HCT116 (cell line): Measurements from ENCODE around the gene SGMS1. TPM values are rescaled to one million over a fixed set of nuclear protein-coding genes. Genes with fewer than 3 reads are reported as not detected.

Experiments
- ATAC-seq: fragments of 200-7000 bp; cut with Tn5 transposase; 2 replicates; pipeline ENCODE4 v1.9.1; 2020; ENCODE audit warnings: mild to moderate bottlenecking, moderate library complexity
- BruUV-seq: library from RNA; stranded (reverse); fragments of 400-500 nt; replicated peaks from 2 replicates; lab custom pipeline; 2021; lab: Mats Ljungman, UMichigan
- CTCF ChIA-PET: fragments of 300-600 bp; sonication (Branson Sonifier 250); formaldehyde crosslinking; loops from one replicate; lab custom pipeline; 2021; ENCODE audit warnings: antibody characterized with exemption; lab: Charles Lee
- POLR2A ChIA-PET: fragments of 300-600, 350-600 bp; sonication (Branson Sonifier 250); formaldehyde crosslinking; loops from one replicate; lab custom pipeline; 2021; ENCODE audit warnings: antibody characterized with exemption; lab: Charles Lee
- RAD21 ChIA-PET, 2 experiments: fragments of 300-600 bp; sonication (Branson Sonifier 250); formaldehyde crosslinking; loops; one replicate each; lab custom pipeline; 2023; ENCODE audit warnings: low total read pairs in 2 of 2; ENCODE audit not compliant: uncharacterized antibody in 2 of 2, unreplicated experiment in 2 of 2, low non-redundant PET in 1 of 2; lab: Charles Lee
- DNase-seq: peaks from one replicate; pipeline ENCODE4 v3.0.0-alpha.2; 2010; ENCODE audit warnings: low read depth, low spot score
- H2AFZ ChIP-seq: fragments of 200-600 bp; shearing (Covaris generic), sonication (generic); 2 replicates; pipeline ENCODE4 v1.6.1; 2017; ENCODE audit warnings: low read depth, mixed run types, mixed read lengths, antibody characterized with exemption, low read length; ENCODE audit not compliant: poor library complexity, severe bottlenecking
- H3K27ac ChIP-seq: 2 replicates; pipeline ENCODE4 v1.5.1; 2012; ENCODE audit warnings: low read depth, low read length
- H3K27me3 ChIP-seq: fragments of 200-600 bp; sonication (generic); 2 replicates; pipeline ENCODE4 v1.6.1; 2016; ENCODE audit warnings: mixed run types, low read length, mixed read lengths; ENCODE audit not compliant: insufficient read depth
- H3K36me3 ChIP-seq, 2 experiments: fragments of 200-500 bp in 1 of 2; fragments of 200-600 bp in 1 of 2; sonication (Bioruptor generic) in 1 of 2; sonication (generic) in 1 of 2; 2 replicates each; pipeline versions ENCODE4 v1.5.1 to v1.6.1; 2014 to 2016; ENCODE audit warnings: low read length in 2 of 2, inconsistent platforms in 1 of 2, mixed read lengths in 1 of 2, mixed run types in 1 of 2; ENCODE audit not compliant: insufficient read depth in 2 of 2, control insufficient read depth in 1 of 2
- H3K4me1 ChIP-seq, 2 experiments: fragments of 200-600 bp in 1 of 2; sonication (generic) in 1 of 2; 2 replicates each; pipeline versions ENCODE4 v1.5.1 to v1.6.1; 2012 to 2017; ENCODE audit warnings: low read length in 2 of 2, inconsistent platforms in 1 of 2, mild to moderate bottlenecking in 1 of 2, mixed read lengths in 1 of 2, mixed run types in 1 of 2, moderate library complexity in 1 of 2; ENCODE audit not compliant: insufficient read depth in 2 of 2, control insufficient read depth in 1 of 2
- H3K4me2 ChIP-seq: fragments of 200-600 bp; sonication (generic); 2 replicates; pipeline ENCODE4 v1.6.1; 2017; ENCODE audit warnings: mixed run types, low read length, mixed read lengths
- H3K4me3 ChIP-seq, 2 experiments: fragments of 200-600 bp in 1 of 2; sonication (generic) in 1 of 2; replicated peaks in 1 of 2; 2 replicates each; pipeline ENCODE4 v1.5.1; 2011 to 2016; ENCODE audit warnings: low read length in 2 of 2, control low read depth in 1 of 2, low read depth in 1 of 2, mild to moderate bottlenecking in 1 of 2, mixed read lengths in 1 of 2, mixed run types in 1 of 2
- H3K79me2 ChIP-seq: fragments of 200-600 bp; sonication (generic); 2 replicates; pipeline ENCODE4 v1.6.1; 2017; ENCODE audit warnings: mild to moderate bottlenecking, mixed run types, low read length, moderate library complexity, mixed read lengths; ENCODE audit not compliant: insufficient read depth
- H3K9ac ChIP-seq: fragments of 200-600 bp; sonication (generic); 2 replicates; pipeline ENCODE4 v1.6.1; 2016; ENCODE audit warnings: low read length, mixed read lengths
- H3K9me2 ChIP-seq: fragments of 200-600 bp; sonication (generic), shearing (Covaris generic); 2 replicates; pipeline ENCODE4 v1.6.1; 2017; ENCODE audit warnings: mixed run types, mild to moderate bottlenecking, moderate library complexity; ENCODE audit not compliant: insufficient read depth
- H3K9me3 ChIP-seq, 2 experiments: fragments of 200-500 bp in 1 of 2; fragments of 200-600 bp in 1 of 2; sonication (Bioruptor generic) in 1 of 2; sonication (generic) in 1 of 2; 2 replicates each; pipeline ENCODE4 v1.6.1; 2014 to 2017; ENCODE audit warnings: low read length in 2 of 2, mixed read lengths in 2 of 2, inconsistent platforms in 1 of 2, low read depth in 1 of 2, mild to moderate bottlenecking in 1 of 2, mixed run types in 1 of 2, moderate library complexity in 1 of 2; ENCODE audit not compliant: control insufficient read depth in 1 of 2, insufficient read depth in 1 of 2
- H4K20me1 ChIP-seq: fragments of 200-600 bp; sonication (generic), shearing (Covaris generic); 2 replicates; pipeline ENCODE4 v1.6.1; 2017; ENCODE audit warnings: mixed run types, mild to moderate bottlenecking, moderate library complexity; ENCODE audit not compliant: insufficient read depth
- CEBPB ChIP-seq: IDR thresholded peaks from 2 replicates; pipeline ENCODE4 v1.6.1; 2012; ENCODE audit warnings: low read depth
- CTCF ChIP-seq, 3 experiments: fragments of 200-600 bp in 1 of 3; sonication (generic) in 1 of 3; IDR thresholded peaks in 2 of 3; conservative IDR thresholded peaks in 1 of 3; 2 replicates each; pipeline ENCODE4 v1.5.1; 2012 to 2017; ENCODE audit warnings: low read depth in 2 of 3, low read length in 2 of 3, antibody characterized with exemption in 1 of 3, borderline replicate concordance in 1 of 3, control low read depth in 1 of 3, mild to moderate bottlenecking in 1 of 3, mixed read lengths in 1 of 3, mixed run types in 1 of 3, moderate library complexity in 1 of 3; ENCODE audit not compliant: insufficient read depth in 1 of 3
- EGR1 ChIP-seq: IDR thresholded peaks from 2 replicates; pipeline ENCODE4 v1.6.1; 2012; ENCODE audit warnings: low read depth
- EZH2 ChIP-seq: fragments of 200-600 bp; sonication (generic); IDR thresholded peaks from 2 replicates; pipeline ENCODE4 v1.6.1; 2017; ENCODE audit warnings: antibody characterized with exemption, mixed run types
- EZH2phosphoT487 ChIP-seq: fragments of 200-600 bp; IDR thresholded peaks from 2 replicates; pipeline ENCODE4 v1.6.1; 2018; ENCODE audit warnings: antibody characterized with exemption, borderline replicate concordance
- JUND ChIP-seq: IDR thresholded peaks from 2 replicates; pipeline ENCODE4 v1.6.1; 2012
- RAD21 ChIP-seq: IDR thresholded peaks from 2 replicates; pipeline ENCODE4 v1.6.1; 2012; ENCODE audit warnings: low read depth, mild to moderate bottlenecking
- SIN3A ChIP-seq: IDR thresholded peaks from 2 replicates; pipeline ENCODE4 v1.6.1; 2012; ENCODE audit warnings: low read depth
- ZBTB33 ChIP-seq: IDR thresholded peaks from 2 replicates; pipeline ENCODE4 v1.6.1; 2011; ENCODE audit warnings: mild to moderate bottlenecking, low read length, moderate library complexity; ENCODE audit not compliant: insufficient replicate concordance; ENCODE audit errors: extremely low read depth
- ZFX ChIP-seq: fragments of 450-650 bp; IDR thresholded peaks from 2 replicates; pipeline ENCODE4 v1.6.1; 2017
- intact Hi-C: fragments of 100-400 bp; cut with micrococcal nuclease; formaldehyde crosslinking; loops from 2 replicates; pipeline ENCODE4 v1.10.0; 2022
- total RNA-seq: library from RNA; stranded (reverse); gene quantifications from one replicate; pipeline ENCODE4 v1.2.1, GENCODE V29; 2021; ENCODE audit not compliant: unreplicated experiment

The SGMS1 gene
- total RNA-seq, 1 experiment from 2014 or later: 29.1 TPM

DNA sequence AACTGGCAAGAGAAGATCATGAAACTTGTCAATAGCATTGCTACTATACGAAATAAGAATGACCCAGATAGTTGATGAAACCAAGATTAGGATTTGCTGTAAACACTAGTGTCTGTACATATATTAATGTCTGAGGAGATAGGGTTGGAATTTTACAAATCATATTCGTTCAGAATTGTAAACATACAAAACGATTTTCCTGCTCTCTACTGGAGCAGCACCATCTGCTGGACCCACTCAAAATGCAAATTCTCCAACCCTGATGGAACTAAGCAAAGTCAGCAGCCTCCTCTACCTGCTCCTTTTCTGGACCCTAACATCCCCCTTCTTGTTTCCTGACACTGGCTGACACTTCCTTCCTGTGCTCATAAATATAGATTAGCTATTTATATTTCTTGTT lies 29.4 kb upstream of the SGMS1 start:
- peak; percentile 67 for TF ChIP-seq RAD21
- no peak for TF ChIP-seq EZH2phosphoT487
- TF ChIP-seq CTCF (IDR thresholded peaks at IDR 0.05 in 2 of 3, conservative IDR thresholded peaks at IDR 0.05 in 1 of 3; ENCODE audit: borderline replicate concordance in 1 of 3, insufficient read depth in 1 of 3, low read depth in 2 of 3, low read length in 2 of 3): peak; percentile 47 to 56 (median 47); a peak in 5 of 6 replicates
- intact Hi-C loops: no loop called here
- DNase-seq: peak; percentile 8

DNA sequence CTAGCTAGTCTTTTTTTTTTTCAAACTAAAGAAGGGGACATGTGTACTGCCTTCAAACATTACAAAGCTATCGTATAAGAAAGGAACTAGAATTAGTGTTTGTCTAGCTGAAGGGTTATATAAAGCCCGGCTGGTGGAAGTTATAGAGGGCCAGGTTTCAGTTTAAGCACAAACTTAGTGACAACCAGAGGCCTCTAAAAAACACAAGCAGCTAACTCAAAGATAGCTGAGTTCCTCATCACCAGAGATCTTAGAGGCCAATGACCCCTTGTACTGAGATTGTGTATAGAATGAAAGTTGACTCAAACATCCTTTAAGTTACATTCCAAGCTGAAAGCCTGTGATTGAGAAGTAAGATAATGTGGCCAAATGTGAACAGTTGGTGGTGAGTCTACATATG lies 28.1 kb upstream of the SGMS1 start:
- DNase-seq (no peak), ATAC-seq (no peak)
- Histone ChIP-seq H3K9ac (no peak overlapping the region), H3K27ac (no peak overlapping the region), H3K4me2 (no peak overlapping the region), H3K4me3 (no peak overlapping the region), H3K79me2 (no peaks in the 10 kb centered on the region), H3K27me3 (no peaks in the 10 kb centered on the region), H2AFZ (no peak overlapping the region), H3K4me1 (no peaks in the 10 kb centered on the region), H3K9me3 (no peaks in the 10 kb centered on the region), H3K36me3 (no peaks in the 10 kb centered on the region), H4K20me1 (no peaks in the 10 kb centered on the region), H3K9me2 (no peaks in the 10 kb centered on the region)
- RAD21 ChIA-PET: no interaction called here
- POLR2A ChIA-PET: no interaction called here
- BruUV-seq: no TSS peak
- CTCF ChIA-PET: no interaction called here
- intact Hi-C loops: no loop called here
- no peak for TF ChIP-seq ZFX
- TF ChIP-seq CEBPB: no peak
- no peak for TF ChIP-seq EZH2
- no peak for TF ChIP-seq EGR1
- TF ChIP-seq SIN3A: no peak
- no peak for TF ChIP-seq JUND
- TF ChIP-seq CTCF (IDR thresholded peaks at IDR 0.05 in 2 of 3, conservative IDR thresholded peaks at IDR 0.05 in 1 of 3; ENCODE audit: borderline replicate concordance in 1 of 3, insufficient read depth in 1 of 3, low read depth in 2 of 3, low read length in 2 of 3): no peak
- no peak for TF ChIP-seq ZBTB33
- TF ChIP-seq EZH2phosphoT487: no peak

More for the DNA sequence above, 29.4 kb upstream of the SGMS1 start:
- no peak overlapping the region for H3K4me2 ChIP-seq
- no peaks in the 10 kb centered on the region for H3K79me2 ChIP-seq
- ChIA-PET RAD21 (no interaction called here), CTCF (interaction anchor here (1.1 kb wide), 1 partner anchor 9 kb away, joined by 3 read pairs; no protein-coding TSS in a partner anchor), POLR2A (no interaction called here)
- no peaks in the 10 kb centered on the region for H3K9me3 ChIP-seq
- H3K9ac ChIP-seq: no peak overlapping the region
- no peaks in the 10 kb centered on the region for H3K4me1 ChIP-seq
- H4K20me1 ChIP-seq: no peaks in the 10 kb centered on the region
- no TSS peak for BruUV-seq
- no peaks in the 10 kb centered on the region for H3K36me3 ChIP-seq
- peak; percentile 78 for ATAC-seq
- H3K27me3 ChIP-seq: no peaks in the 10 kb centered on the region
- peak overlapping the region; percentile 1 for H2AFZ ChIP-seq
- H3K9me2 ChIP-seq: no peaks in the 10 kb centered on the region
- H3K4me3 ChIP-seq: no peak overlapping the region
- no peak overlapping the region for H3K27ac ChIP-seq
